ENCODE measurements around the gene NLGN1. TPM values are rescaled to one million over a fixed set of nuclear protein-coding genes. Genes with fewer than 3 reads are reported as not detected.

Gene NLGN1
- total and polyA plus RNA-seq, 2 of the 13 experiments (the other 11 are each of a cell fraction or from before 2014, with no cell fraction given) = not detected

- TF ChIP-seq ZNF446 (CRISPR knock-in tag; IDR thresholded peaks at IDR 0.05) (no peak), POGZ (CRISPR knock-in tag; IDR thresholded peaks at IDR 0.05) (no peak), ZBTB42 (CRISPR knock-in tag; IDR thresholded peaks at IDR 0.05) (no peak), TCF7 (IDR thresholded peaks at IDR 0.05; ENCODE audit: low read depth) (no peak), ZNF75D (CRISPR knock-in tag; IDR thresholded peaks at IDR 0.05; ENCODE audit: borderline replicate concordance) (no peak), ZNF678 (CRISPR knock-in tag; IDR thresholded peaks at IDR 0.05) (no peak), ARNT (IDR thresholded peaks at IDR 0.05) (no peak)
Observed at GRCh38 chr3:173397161-173398110, at the start of gene NLGN1 (continued).

GRCh38 chr3:173351886-173352285 is 45.7 kb upstream of the NLGN1 start:
- Histone ChIP-seq H4K20me1 (ENCODE audit: insufficient read depth, low read length) (no peaks in the 10 kb centered on the region), H3K4me3 (replicated peaks in 1 of 3; ENCODE audit: insufficient read depth in 1 of 3, low read depth in 2 of 3, low read length in 3 of 3) (no peak overlapping the region), H3K9me3 (ENCODE audit: low read length) (no peaks in the 10 kb centered on the region), H3K36me3 (replicated peaks in 1 of 2; ENCODE audit: control insufficient read depth in 1 of 2, insufficient read depth in 2 of 2, low read length in 2 of 2) (no peaks in the 10 kb centered on the region), H2AFZ (ENCODE audit: low read length) (no peak overlapping the region), H3K27ac (ENCODE audit: extremely low read length, insufficient read depth, low read length) (no peak overlapping the region), H3K79me2 (ENCODE audit: insufficient read depth, low read length) (no peaks in the 10 kb centered on the region), H3K27me3 (ENCODE audit: control insufficient read depth in 1 of 2, insufficient read depth in 2 of 2, low read length in 2 of 2) (no peaks in the 10 kb centered on the region), H3K4me1 (ENCODE audit: insufficient read depth, low read length) (no peaks in the 10 kb centered on the region), H3K4me2 (ENCODE audit: low read depth, low read length) (no peak overlapping the region), H3K9ac (ENCODE audit: insufficient read depth, low read depth, low read length) (no peak overlapping the region)
- intact Hi-C loops (cut with micrococcal nuclease; ENCODE audit: unreplicated experiment) (no loop called here), in situ Hi-C loops (cut with HindIII; ENCODE audit: extremely low pct_ligation_motif_present, low pct_unique_long_range_greater_than_20kb) (no loop called here)
- DNase-seq (ENCODE audit: low spot score) (no peak), ATAC-seq (no peak), FAIRE-seq (no peak)
- POLR2A ChIA-PET = no interaction called here
- CTCF ChIA-PET (ENCODE audit: low intra/inter-chr PET ratio, low total read pairs) = no interaction called here
- BruUV-seq (replicated peaks) = no TSS peak
- TF ChIP-seq NR2F1 (CRISPR knock-in tag; IDR thresholded peaks at IDR 0.05) (no peak), TAF1 (CRISPR knock-in tag; IDR thresholded peaks at IDR 0.05) (no peak), ZZZ3 (CRISPR knock-in tag; IDR thresholded peaks at IDR 0.05; ENCODE audit: borderline replicate concordance) (no peak), POLR2AphosphoS5 (IDR thresholded peaks at IDR 0.05; ENCODE audit: low read depth, low read length) (no peak), KLF9 (CRISPR knock-in tag; IDR thresholded peaks at IDR 0.05; ENCODE audit: low read depth) (no peak), ATF1 (CRISPR knock-in tag; IDR thresholded peaks at IDR 0.05) (no peak), POGZ (CRISPR knock-in tag; IDR thresholded peaks at IDR 0.05) (no peak), ZBED4 (CRISPR knock-in tag; IDR thresholded peaks at IDR 0.05; ENCODE audit: borderline replicate concordance) (no peak)
- TF ChIP-seq, protein P1, sequence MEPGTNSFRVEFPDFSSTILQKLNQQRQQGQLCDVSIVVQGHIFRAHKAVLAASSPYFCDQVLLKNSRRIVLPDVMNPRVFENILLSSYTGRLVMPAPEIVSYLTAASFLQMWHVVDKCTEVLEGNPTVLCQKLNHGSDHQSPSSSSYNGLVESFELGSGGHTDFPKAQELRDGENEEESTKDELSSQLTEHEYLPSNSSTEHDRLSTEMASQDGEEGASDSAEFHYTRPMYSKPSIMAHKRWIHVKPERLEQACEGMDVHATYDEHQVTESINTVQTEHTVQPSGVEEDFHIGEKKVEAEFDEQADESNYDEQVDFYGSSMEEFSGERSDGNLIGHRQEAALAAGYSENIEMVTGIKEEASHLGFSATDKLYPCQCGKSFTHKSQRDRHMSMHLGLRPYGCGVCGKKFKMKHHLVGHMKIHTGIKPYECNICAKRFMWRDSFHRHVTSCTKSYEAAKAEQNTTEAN (CRISPR knock-in tag; conservative IDR thresholded peaks at IDR 0.05) = no peak
- TF ChIP-seq, protein P2, sequence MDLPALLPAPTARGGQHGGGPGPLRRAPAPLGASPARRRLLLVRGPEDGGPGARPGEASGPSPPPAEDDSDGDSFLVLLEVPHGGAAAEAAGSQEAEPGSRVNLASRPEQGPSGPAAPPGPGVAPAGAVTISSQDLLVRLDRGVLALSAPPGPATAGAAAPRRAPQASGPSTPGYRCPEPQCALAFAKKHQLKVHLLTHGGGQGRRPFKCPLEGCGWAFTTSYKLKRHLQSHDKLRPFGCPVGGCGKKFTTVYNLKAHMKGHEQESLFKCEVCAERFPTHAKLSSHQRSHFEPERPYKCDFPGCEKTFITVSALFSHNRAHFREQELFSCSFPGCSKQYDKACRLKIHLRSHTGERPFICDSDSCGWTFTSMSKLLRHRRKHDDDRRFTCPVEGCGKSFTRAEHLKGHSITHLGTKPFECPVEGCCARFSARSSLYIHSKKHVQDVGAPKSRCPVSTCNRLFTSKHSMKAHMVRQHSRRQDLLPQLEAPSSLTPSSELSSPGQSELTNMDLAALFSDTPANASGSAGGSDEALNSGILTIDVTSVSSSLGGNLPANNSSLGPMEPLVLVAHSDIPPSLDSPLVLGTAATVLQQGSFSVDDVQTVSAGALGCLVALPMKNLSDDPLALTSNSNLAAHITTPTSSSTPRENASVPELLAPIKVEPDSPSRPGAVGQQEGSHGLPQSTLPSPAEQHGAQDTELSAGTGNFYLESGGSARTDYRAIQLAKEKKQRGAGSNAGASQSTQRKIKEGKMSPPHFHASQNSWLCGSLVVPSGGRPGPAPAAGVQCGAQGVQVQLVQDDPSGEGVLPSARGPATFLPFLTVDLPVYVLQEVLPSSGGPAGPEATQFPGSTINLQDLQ (CRISPR knock-in tag; IDR thresholded peaks at IDR 0.05) = no peak
